Hepatocyte (in vitro differentiated cells): Measurements from ENCODE around the gene MAGI2.

Source experiments
- EZH2 ChIP-seq: fragments of 200-600 bp; sonication (generic); IDR thresholded peaks from 2 replicates; pipeline ENCODE4 v1.6.1; 2016; ENCODE audit warnings: antibody characterized with exemption, mild to moderate bottlenecking, borderline replicate concordance
- EZH2phosphoT487 ChIP-seq: fragments of 200-600 bp; sonication (generic); IDR thresholded peaks from one replicate; pipeline ENCODE4 v1.6.1; 2018; ENCODE audit warnings: antibody characterized with exemption, mild to moderate bottlenecking, low read depth, moderate library complexity; ENCODE audit not compliant: unreplicated experiment, severe bottlenecking
- TF ChIP-seq, protein P1 (sequence below): fragments of 200-600 bp; sonication (generic); IDR thresholded peaks from 2 replicates; pipeline ENCODE4 v1.5.1; 2016; ENCODE audit warnings: antibody characterized with exemption, mild to moderate bottlenecking; ENCODE audit not compliant: poor library complexity

DNA sequence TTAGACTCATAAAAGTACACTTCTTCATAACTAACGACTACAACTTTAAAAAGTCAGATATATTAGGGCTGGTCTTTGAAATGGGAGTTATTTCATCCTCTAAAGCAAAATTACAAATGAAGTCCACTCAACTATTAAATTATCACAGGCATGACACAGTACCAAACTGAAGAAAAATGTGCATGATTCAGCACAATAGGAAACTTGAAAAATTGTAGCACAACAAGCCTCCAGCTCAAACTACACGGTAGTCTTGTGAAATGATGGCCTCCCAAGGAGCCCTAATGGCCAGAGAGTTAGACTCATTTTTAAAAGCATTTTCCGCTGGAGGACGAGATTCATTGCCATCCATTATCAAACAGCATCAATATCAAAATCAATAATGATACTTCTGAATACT is 76.4 kb downstream of the MAGI2 start:
- TF ChIP-seq, protein P1, sequence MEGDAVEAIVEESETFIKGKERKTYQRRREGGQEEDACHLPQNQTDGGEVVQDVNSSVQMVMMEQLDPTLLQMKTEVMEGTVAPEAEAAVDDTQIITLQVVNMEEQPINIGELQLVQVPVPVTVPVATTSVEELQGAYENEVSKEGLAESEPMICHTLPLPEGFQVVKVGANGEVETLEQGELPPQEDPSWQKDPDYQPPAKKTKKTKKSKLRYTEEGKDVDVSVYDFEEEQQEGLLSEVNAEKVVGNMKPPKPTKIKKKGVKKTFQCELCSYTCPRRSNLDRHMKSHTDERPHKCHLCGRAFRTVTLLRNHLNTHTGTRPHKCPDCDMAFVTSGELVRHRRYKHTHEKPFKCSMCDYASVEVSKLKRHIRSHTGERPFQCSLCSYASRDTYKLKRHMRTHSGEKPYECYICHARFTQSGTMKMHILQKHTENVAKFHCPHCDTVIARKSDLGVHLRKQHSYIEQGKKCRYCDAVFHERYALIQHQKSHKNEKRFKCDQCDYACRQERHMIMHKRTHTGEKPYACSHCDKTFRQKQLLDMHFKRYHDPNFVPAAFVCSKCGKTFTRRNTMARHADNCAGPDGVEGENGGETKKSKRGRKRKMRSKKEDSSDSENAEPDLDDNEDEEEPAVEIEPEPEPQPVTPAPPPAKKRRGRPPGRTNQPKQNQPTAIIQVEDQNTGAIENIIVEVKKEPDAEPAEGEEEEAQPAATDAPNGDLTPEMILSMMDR = no peak
- TF ChIP-seq EZH2 (no peak), EZH2phosphoT487 (no peak)
